Liver (tissue), 3 donors: ENCODE results near the gene ATP11C.

ENCODE experiments used
- CTCF ChIP-seq: fragments of 150-350 bp; IDR thresholded peaks from 2 replicates; pipeline ENCODE4 v1.5.1; 2017; ENCODE audit warnings: improper control_type of control experiment, low read depth, low read length; ENCODE audit not compliant: missing input control
- TAF1 ChIP-seq: conservative IDR thresholded peaks from 2 replicates; pipeline ENCODE4 v1.6.1; 2016; ENCODE audit warnings: antibody characterized with exemption, mild to moderate bottlenecking
- donor health status: healthy.
- donor health status: healthy.

GRCh38 chrX:139844884-139845283, 88.0 kb downstream of the ATP11C start:
- TF ChIP-seq CTCF (no peak), TAF1 (no peak)
